H1 (cell line): Measurements from ENCODE around the gene MIA3. TPM values are rescaled to one million over a fixed set of nuclear protein-coding genes. Genes with fewer than 3 reads are reported as not detected.

Experiments
- CTCF ChIA-PET: fragments of 300-600 bp; sonication (Branson Sonifier 250); formaldehyde crosslinking; loops from one replicate; lab custom pipeline; 2021; ENCODE audit not compliant: partially characterized antibody; lab: Charles Lee
- POLR2A ChIA-PET: fragments of 300-600 bp; sonication (Branson Sonifier 250); formaldehyde crosslinking; loops from one replicate; lab custom pipeline; 2021; ENCODE audit warnings: inconsistent platforms; ENCODE audit not compliant: partially characterized antibody; lab: Charles Lee
- DNase-seq, 2 experiments: peaks; one replicate each; pipeline versions ENCODE4 v3.0.0 to v3.0.0-alpha.2; 2010 to 2022; ENCODE audit warnings: low spot score in 2 of 2, low read depth in 1 of 2, mixed read lengths in 1 of 2
- FAIRE-seq: peaks from 2 replicates; lab custom pipeline; 2011; peaks lifted over from hg19 to GRCh38; lab: Jason Lieb, UNC
- H2AFZ ChIP-seq: 2 replicates; pipeline ENCODE4 v1.8.1; 2012; ENCODE audit warnings: low read length, inconsistent platforms
- H2AK5ac ChIP-seq: 2 replicates; pipeline ENCODE4 v1.6.1; 2013; ENCODE audit warnings: low read depth, low read length
- H2BK120ac ChIP-seq: replicated peaks from 2 replicates; pipeline ENCODE3; 2013; ENCODE audit warnings: low read depth, low read length, inconsistent platforms
- H2BK12ac ChIP-seq: 2 replicates; pipeline ENCODE4 v1.6.1; 2013; ENCODE audit warnings: low read depth, low read length
- H2BK15ac ChIP-seq: 2 replicates; pipeline ENCODE4 v1.6.1; 2013; ENCODE audit warnings: low read length
- H2BK20ac ChIP-seq: 2 replicates; pipeline ENCODE4 v1.6.1; 2013; ENCODE audit warnings: low read length
- H2BK5ac ChIP-seq: 2 replicates; pipeline ENCODE4 v1.6.1; 2013; ENCODE audit warnings: low read depth, low read length
- H3K14ac ChIP-seq: 2 replicates; pipeline ENCODE4 v1.6.1; 2013; ENCODE audit warnings: inconsistent platforms; ENCODE audit not compliant: insufficient read length
- H3K18ac ChIP-seq: 2 replicates; pipeline ENCODE4 v1.6.1; 2013; ENCODE audit warnings: low read length; ENCODE audit errors: extremely low read depth
- H3K23ac ChIP-seq: 2 replicates; pipeline ENCODE4 v1.6.1; 2013; ENCODE audit warnings: inconsistent platforms; ENCODE audit not compliant: insufficient read length
- H3K23me2 ChIP-seq: 2 replicates; pipeline ENCODE4 v1.6.1; 2013; ENCODE audit warnings: low read depth, low read length
- H3K27ac ChIP-seq: 2 replicates; pipeline ENCODE4 v1.6.1; 2011; ENCODE audit warnings: low read depth, low read length, inconsistent platforms
- H3K27me3 ChIP-seq, 4 experiments: replicated peaks in 1 of 4; 1 replicate in 1 of 4; 2 replicates in 3 of 4; pipeline versions ENCODE4 v1.6.1 to v1.8.1; 2011 to 2013; ENCODE audit warnings: low read length in 3 of 4, mild to moderate bottlenecking in 3 of 4, inconsistent platforms in 2 of 4, mixed read lengths in 2 of 4, moderate library complexity in 1 of 4; ENCODE audit not compliant: control insufficient read depth in 3 of 4, insufficient read depth in 3 of 4; ENCODE audit errors: extremely low read depth in 1 of 4
- H3K36me3 ChIP-seq, 4 experiments: 2 replicates each; pipeline versions ENCODE4 v1.6.1 to v1.8.1; 2011 to 2013; ENCODE audit warnings: mild to moderate bottlenecking in 4 of 4, low read length in 3 of 4, moderate library complexity in 2 of 4, control low read depth in 1 of 4, inconsistent platforms in 1 of 4; ENCODE audit not compliant: insufficient read depth in 4 of 4, control insufficient read depth in 2 of 4
- H3K4ac ChIP-seq: replicated peaks from 2 replicates; pipeline ENCODE3; 2013; ENCODE audit warnings: low read length, low read depth, mixed read lengths, inconsistent platforms; ENCODE audit not compliant: insufficient read length
- H3K4me1 ChIP-seq, 4 experiments: replicated peaks in 1 of 4; 1 replicate in 1 of 4; 2 replicates in 3 of 4; pipeline versions ENCODE4 v1.6.1 to v1.8.1; 2011 to 2013; ENCODE audit warnings: low read length in 3 of 4, inconsistent platforms in 2 of 4, mixed read lengths in 1 of 4; ENCODE audit not compliant: insufficient read depth in 4 of 4, control insufficient read depth in 3 of 4
- H3K4me2 ChIP-seq, 2 experiments: 2 replicates each; pipeline versions ENCODE4 v1.6.1 to v1.8.1; 2011 to 2013; ENCODE audit warnings: low read depth in 2 of 2, low read length in 2 of 2, control low read depth in 1 of 2, inconsistent platforms in 1 of 2, mild to moderate bottlenecking in 1 of 2; ENCODE audit not compliant: insufficient read depth in 1 of 2
- H3K4me3 ChIP-seq, 4 experiments: fragments of 200-600, 300-600 bp in 1 of 4; sonication (generic), shearing (Covaris generic), sonication (Bioruptor Twin) in 1 of 4; 2 replicates each; pipeline versions ENCODE4 v1.5.1 to v1.8.1; 2011 to 2016; ENCODE audit warnings: low read length in 4 of 4, low read depth in 3 of 4, control low read depth in 2 of 4, inconsistent platforms in 2 of 4, mild to moderate bottlenecking in 2 of 4, mixed read lengths in 1 of 4, moderate library complexity in 1 of 4; ENCODE audit not compliant: insufficient read depth in 2 of 4; ENCODE audit errors: extremely low read depth in 1 of 4
- H3K56ac ChIP-seq: replicated peaks from 2 replicates; pipeline ENCODE3; 2013; ENCODE audit warnings: low read depth, mild to moderate bottlenecking, mixed read lengths, low read length, inconsistent platforms; ENCODE audit not compliant: insufficient read length
- H3K79me1 ChIP-seq: 2 replicates; pipeline ENCODE4 v1.6.1; 2013; ENCODE audit warnings: low read depth, low read length, control low read depth
- H3K79me2 ChIP-seq, 2 experiments: 2 replicates each; pipeline versions ENCODE4 v1.6.1 to v1.8.1; 2012 to 2013; ENCODE audit warnings: low read length in 2 of 2, mild to moderate bottlenecking in 2 of 2, inconsistent platforms in 1 of 2; ENCODE audit not compliant: insufficient read depth in 2 of 2, control insufficient read depth in 1 of 2
- H3K9ac ChIP-seq, 4 experiments: replicated peaks in 1 of 4; 1 replicate in 1 of 4; 2 replicates in 3 of 4; pipeline versions ENCODE4 v1.6.1 to v1.8.1; 2011 to 2013; ENCODE audit warnings: low read depth in 3 of 4, low read length in 3 of 4, control low read depth in 2 of 4, mild to moderate bottlenecking in 2 of 4, moderate library complexity in 2 of 4, inconsistent platforms in 1 of 4; ENCODE audit errors: extremely low read depth in 1 of 4
- H3K9me3 ChIP-seq, 2 experiments: 2 replicates each; pipeline versions ENCODE4 v1.6.1 to v1.8.1; 2012 to 2013; ENCODE audit warnings: mild to moderate bottlenecking in 2 of 2, moderate library complexity in 2 of 2, control low read depth in 1 of 2, inconsistent platforms in 1 of 2, low read depth in 1 of 2, low read length in 1 of 2, mixed read lengths in 1 of 2; ENCODE audit not compliant: insufficient read depth in 2 of 2
- H4K20me1 ChIP-seq, 2 experiments: replicated peaks in 1 of 2; 2 replicates each; pipeline versions ENCODE3 to v1.8.1; 2011 to 2013; ENCODE audit warnings: inconsistent platforms in 2 of 2, low read length in 2 of 2, mild to moderate bottlenecking in 1 of 2; ENCODE audit not compliant: insufficient read depth in 2 of 2, control insufficient read depth in 1 of 2
- H4K5ac ChIP-seq: 2 replicates; pipeline ENCODE4 v1.6.1; 2013; ENCODE audit warnings: low read length, low read depth, mixed read lengths, inconsistent platforms; ENCODE audit not compliant: insufficient read length
- H4K8ac ChIP-seq: 2 replicates; pipeline ENCODE4 v1.8.0; 2013; ENCODE audit warnings: mild to moderate bottlenecking, moderate library complexity, low read length, inconsistent platforms; ENCODE audit not compliant: insufficient read depth; ENCODE audit errors: extremely low read depth
- H4K91ac ChIP-seq: replicated peaks from 2 replicates; pipeline ENCODE3; 2013; ENCODE audit warnings: low read length, mixed read lengths, inconsistent platforms; ENCODE audit not compliant: insufficient read length
- CBX5 ChIP-seq: fragments of 300-800, 300-1000 bp; sonication (generic); IDR thresholded peaks from 2 replicates; pipeline ENCODE4 v1.7.1; 2016; ENCODE audit warnings: antibody characterized with exemption, low read length, low read depth
- CBX8 ChIP-seq: fragments of 300-800, 300-1000 bp; sonication (generic); IDR thresholded peaks from 2 replicates; pipeline ENCODE4 v1.7.1; 2016; ENCODE audit warnings: low read depth, low read length, borderline replicate concordance
- CHD1 ChIP-seq: IDR thresholded peaks from 2 replicates; pipeline ENCODE4 v1.6.1; 2012; ENCODE audit warnings: low read depth, low read length, improper control_type of control experiment
- CTBP2 ChIP-seq: IDR thresholded peaks from 2 replicates; pipeline ENCODE4 v1.7.0; 2011; ENCODE audit warnings: borderline replicate concordance, mild to moderate bottlenecking, moderate library complexity, mixed read lengths, low read length; ENCODE audit not compliant: insufficient read depth, insufficient read length
- EGR1 ChIP-seq: IDR thresholded peaks from 2 replicates; pipeline ENCODE4 v1.6.1; 2011; ENCODE audit warnings: low read depth, low read length, borderline replicate concordance
- GABPA ChIP-seq: IDR thresholded peaks from 2 replicates; pipeline ENCODE4 v1.6.1; 2011; ENCODE audit warnings: mild to moderate bottlenecking, low read length, moderate library complexity, borderline replicate concordance; ENCODE audit not compliant: insufficient read depth
- GTF2F1 ChIP-seq: IDR thresholded peaks from 2 replicates; pipeline ENCODE4 v1.6.1; 2012; ENCODE audit warnings: low read depth, low read length, improper control_type of control experiment, borderline replicate concordance
- MAX ChIP-seq: IDR thresholded peaks from 2 replicates; pipeline ENCODE4 v1.6.1; 2012; ENCODE audit warnings: inconsistent platforms
- POLR2AphosphoS5 ChIP-seq: IDR thresholded peaks from 2 replicates; pipeline ENCODE4 v1.6.1; 2011; ENCODE audit warnings: low read depth, low read length
- RNF2 ChIP-seq: fragments of 200-900, 300-1000 bp; sonication (generic); IDR thresholded peaks from 2 replicates; pipeline ENCODE4 v1.7.1; 2016; ENCODE audit warnings: borderline replicate concordance, low read depth, mild to moderate bottlenecking, antibody characterized with exemption, low read length; ENCODE audit not compliant: poor library complexity, severe bottlenecking; ENCODE audit errors: missing control alignments
- RXRA ChIP-seq: IDR thresholded peaks from 2 replicates; pipeline ENCODE4 v1.6.1; 2011; ENCODE audit warnings: low read depth, mild to moderate bottlenecking, low read length, moderate library complexity; ENCODE audit not compliant: insufficient read depth
- SIRT6 ChIP-seq: IDR thresholded peaks from one replicate; pipeline ENCODE4 v1.7.1; 2012; ENCODE audit warnings: low read length, inconsistent platforms
- SP1 ChIP-seq: IDR thresholded peaks from 2 replicates; pipeline ENCODE4 v1.6.1; 2011; ENCODE audit warnings: low read depth, low read length
- SRF ChIP-seq: IDR thresholded peaks from 2 replicates; pipeline ENCODE4 v1.6.1; 2011; ENCODE audit warnings: mild to moderate bottlenecking, low read depth, low read length, moderate library complexity
- TAF1 ChIP-seq: IDR thresholded peaks from 2 replicates; pipeline ENCODE4 v1.6.1; 2011; ENCODE audit warnings: mild to moderate bottlenecking, low read depth, low read length
- WGBS, 2 experiments: shearing (Covaris generic) in 1 of 2; methylation state at CpG; one replicate each; pipeline versions ENCODE4 v1.1.6 to v1.1.7; 2013 to 2015; ENCODE audit warnings: low lambda C conversion rate in 2 of 2, mixed read lengths in 2 of 2, inconsistent platforms in 1 of 2, low coverage in 1 of 2, missing lambda C conversion rate in 1 of 2; ENCODE audit not compliant: insufficient replicate concordance in 2 of 2, insufficient coverage in 1 of 2, insufficient read length in 1 of 2; ENCODE audit errors: extremely low coverage in 1 of 2, missing lambda C conversion rate in 1 of 2; 5-methylcytosine and 5-hydroxymethylcytosine counted together
- polyA plus RNA-seq, 7 experiments: library from polyadenylated mRNA; depleted of rRNA in 3 of 7; stranded (reverse) in 5 of 7; unstranded in 2 of 7; fragments of >200 nt in 5 of 7; fragments of 200-250 nt in 2 of 7; gene quantifications; 1 replicate in 5 of 7; 2 replicates in 1 of 7; 4 replicates in 1 of 7; pipeline versions ENCODE4 v1.2.1 to v1.2.3, GENCODE V29; 2011 to 2013; ENCODE audit warnings: missing spikeins in 2 of 7, mixed read lengths in 2 of 7
- total RNA-seq: library from RNA; stranded (reverse); fragmentation: NEBNext Ultra II Directional; extraction: Animal tissue kit (Norgen Biotek cat#: 25700); gene quantifications from 2 replicates; pipeline ENCODE4 v1.2.1, GENCODE V29; 2021

The MIA3 gene
- total and polyA plus RNA-seq, 2 of the 8 experiments (the other 6 are each of a cell fraction or from before 2014, with no cell fraction given) = 69.0 to 105 TPM

DNA sequence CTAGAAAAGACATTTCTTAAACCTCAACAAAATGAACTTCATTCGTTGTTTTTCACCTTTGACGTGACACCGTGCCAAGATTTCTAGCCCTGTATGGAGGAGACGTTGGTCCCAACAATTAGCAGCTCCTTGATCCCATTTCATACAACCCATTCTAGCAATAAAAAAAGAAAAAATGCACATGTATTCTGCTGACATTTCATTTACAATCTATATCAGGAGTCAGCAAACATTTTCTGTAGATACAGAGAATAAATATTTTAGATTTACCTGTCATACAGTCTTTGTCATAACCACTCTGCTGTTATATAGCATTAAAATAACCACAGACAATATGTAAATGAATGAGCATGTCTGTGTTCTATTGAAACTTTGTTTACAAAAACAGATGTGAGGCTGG lies 21.2 kb upstream of the MIA3 start:
- no peaks in the 10 kb centered on the region for H3K4me1 ChIP-seq
- H3K9me3 ChIP-seq = no peaks in the 10 kb centered on the region
- no peak overlapping the region for H2BK120ac ChIP-seq
- H2BK12ac ChIP-seq = no peak overlapping the region
- H3K4me2 ChIP-seq = no peak overlapping the region
- no peaks in the 10 kb centered on the region for H3K79me2 ChIP-seq
- H4K91ac ChIP-seq = no peak overlapping the region
- H2AK5ac ChIP-seq = no peak overlapping the region
- H3K14ac ChIP-seq = no peak overlapping the region
- no peak overlapping the region for H4K5ac ChIP-seq
- FAIRE-seq = no peak
- CTCF ChIA-PET = no interaction called here
- H3K9ac ChIP-seq = no peak overlapping the region
- DNase-seq = no peak
- no peak overlapping the region for H3K4me3 ChIP-seq
- no peak overlapping the region for H2BK15ac ChIP-seq
- H3K27ac ChIP-seq = no peak overlapping the region
- no peaks in the 10 kb centered on the region for H3K36me3 ChIP-seq
- H3K56ac ChIP-seq = no peak overlapping the region
- H2BK20ac ChIP-seq = no peak overlapping the region
- H3K4ac ChIP-seq = no peak overlapping the region
- no peak overlapping the region for H4K8ac ChIP-seq
- H2BK5ac ChIP-seq = no peak overlapping the region
- H4K20me1 ChIP-seq = no peaks in the 10 kb centered on the region
- H3K79me1 ChIP-seq = no peaks in the 10 kb centered on the region
- H3K23ac ChIP-seq = no peak overlapping the region
- no peak overlapping the region for H2AFZ ChIP-seq
- H3K27me3 ChIP-seq = no peaks in the 10 kb centered on the region
- no peaks in the 10 kb centered on the region; the same call in 1 of the 2 replicates for H3K23me2 ChIP-seq
- 93% methylated on average over 4 of the region's 4 CpGs; no CpG with 5 or more reads in 1 of the 2 experiments for WGBS, 2 experiments
- POLR2A ChIA-PET = no interaction called here
- no peak overlapping the region for H3K18ac ChIP-seq
- TF ChIP-seq SRF (no peak), RNF2 (no peak), POLR2AphosphoS5 (no peak), CHD1 (no peak), SP1 (no peak), GABPA (no peak), GTF2F1 (no peak), CBX8 (no peak), RXRA (no peak), TAF1 (no peak), EGR1 (no peak), SIRT6 (no peak), CBX5 (no peak), CTBP2 (no peak), MAX (no peak)
